Measurements from ENCODE around the gene TGFBR2.

The TGFBR2 gene

DNA sequence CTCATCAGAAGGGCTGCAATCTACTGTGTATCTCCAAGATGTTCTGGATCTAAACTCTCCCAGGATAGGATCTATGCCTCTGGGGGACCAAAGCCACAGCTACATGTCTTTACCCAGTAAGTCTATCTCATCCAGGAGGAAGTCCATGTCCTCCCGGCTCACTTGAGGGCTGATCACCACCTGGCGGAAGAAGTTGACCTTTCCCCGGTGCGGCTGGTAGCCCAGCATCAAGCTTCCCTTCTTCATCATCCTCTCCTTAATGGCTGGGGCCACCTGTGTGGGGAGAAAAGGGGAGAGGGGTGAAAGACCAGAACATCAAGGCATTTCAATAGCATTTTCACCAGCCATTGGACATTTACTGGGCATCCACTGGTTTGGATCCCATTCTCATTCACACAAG lies 121.7 kb downstream of the TGFBR2 start:
- DNase-seq: no peak

GRCh38 chr3:30729512-30729911 lies 123.1 kb downstream of the TGFBR2 start:
- DNase-seq: no peak

- no peak for DNase-seq
Measured at GRCh38 chr3:30729936-30730335, 123.5 kb downstream of the TGFBR2 start.

DNA sequence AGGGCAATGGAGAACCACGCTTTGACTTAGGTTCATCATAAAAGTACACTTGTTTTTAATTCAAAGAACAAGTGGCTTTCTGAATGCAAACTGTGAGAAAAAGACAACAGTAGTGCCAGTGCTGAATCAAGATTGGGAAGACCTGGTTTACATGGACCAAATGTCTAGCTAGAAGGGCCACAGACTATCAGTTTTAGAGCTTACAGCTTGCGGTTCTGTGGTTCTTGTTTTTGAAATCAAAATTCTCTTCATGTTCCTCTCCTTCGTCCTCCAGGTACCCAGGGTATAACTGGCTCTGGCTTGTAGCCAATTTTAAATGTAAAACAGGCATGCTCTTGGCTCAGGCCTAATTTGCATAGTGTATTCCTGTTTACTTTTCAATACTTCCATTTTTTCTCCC lies 124.6 kb downstream of the TGFBR2 start:
- no peak for DNase-seq

DNA sequence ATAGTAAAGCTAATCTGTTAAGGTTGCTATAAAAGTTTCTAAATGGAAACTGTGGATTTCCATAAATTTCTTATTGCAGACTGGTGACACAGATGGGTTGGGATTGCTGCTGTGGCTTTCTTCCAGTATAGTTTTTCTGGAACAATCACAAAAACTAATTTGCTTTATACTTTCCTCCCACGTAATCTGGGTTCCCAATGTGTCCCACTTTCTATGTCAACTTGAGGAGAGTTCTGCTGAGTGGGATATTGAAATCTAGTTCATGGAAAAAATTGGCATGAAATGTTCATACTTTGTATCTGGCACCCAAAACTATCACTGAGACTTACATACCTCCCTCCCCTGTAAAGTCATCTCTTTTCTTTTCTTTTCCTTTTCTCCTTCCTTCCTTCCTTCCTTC lies 126.8 kb downstream of the TGFBR2 start:
- DNase-seq: no peak

DNA sequence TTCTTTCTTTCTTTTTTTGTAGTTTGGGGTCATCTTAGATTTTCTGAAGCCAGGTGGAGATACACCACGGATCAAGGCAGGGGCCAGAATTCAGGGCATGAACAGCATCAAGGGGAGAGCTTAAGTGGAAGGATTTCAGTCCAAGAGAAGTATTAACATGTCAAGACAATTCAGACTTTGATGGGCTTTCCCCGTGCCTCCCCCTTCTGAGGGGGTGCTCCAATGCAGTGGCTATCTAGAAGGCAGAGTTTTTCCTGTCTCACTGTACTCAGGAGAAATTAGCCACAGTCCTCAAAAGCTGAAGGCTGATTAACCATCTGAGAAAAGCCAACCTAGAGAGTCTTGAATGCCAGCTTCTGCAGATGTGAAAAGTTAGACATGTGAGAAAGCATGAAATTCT lies 127.3 kb downstream of the TGFBR2 start:
- no peak for DNase-seq

- no peak for DNase-seq
Measured at GRCh38 chr3:30737743-30738499, 131.5 kb downstream of the TGFBR2 start.

- no peak for DNase-seq
Measured at GRCh38 chr3:30738605-30739004, 132.2 kb downstream of the TGFBR2 start.

GRCh38 chr3:30741889-30742288 lies 135.5 kb downstream of the TGFBR2 start:
- no peak for DNase-seq

- DNase-seq: no peak
Measured at GRCh38 chr3:30742796-30743619, 136.6 kb downstream of the TGFBR2 start.

All from islet precursor cell (in vitro differentiated cells).